Stimulated activated CD4-positive, alpha-beta T cell treated with anti-CD3 and anti-CD28 coated beads, Interleukin-4, amount 100 ng/mL, for 48 hours (primary cell): Measurements from ENCODE around the gene UBL4B.
"Not testable (repeated sequence)": the region's sequence is repeated elsewhere in the genome, so short reads cannot be mapped to it uniquely, and the experiment has no call there.

Source experiments
- DNase-seq, 2 donors: peaks; one replicate each; pipeline ENCODE4 v3.0.0-alpha.2; 2020; ENCODE audit warnings: low read depth in 2 of 2

UBL4B gene

GRCh38 chr1:110112143-110112542, at the start of gene UBL4B:
TSS of gene UBL4B (plus strand) at chr1:110112443. CDS start at chr1:110112535, 92 bp downstream.
- no peak for DNase-seq

GRCh38 chr1:110062612-110063011, 49.6 kb upstream of the UBL4B start:
- DNase-seq: no peak

GRCh38 chr1:110063781-110064180, 48.5 kb upstream of the UBL4B start:
- DNase-seq: no peak

- DNase-seq: no peak
These were observed 47.5 kb upstream of the UBL4B start for GRCh38 chr1:110064576-110065337.

GRCh38 chr1:110065841-110066240, 46.4 kb upstream of the UBL4B start:
- no peak for DNase-seq

- DNase-seq: no peak
These were observed 44.8 kb upstream of the UBL4B start for GRCh38 chr1:110067479-110067892.

- DNase-seq: no peak
These were observed 44.2 kb upstream of the UBL4B start for GRCh38 chr1:110067893-110068645.

GRCh38 chr1:110068646-110069403, 43.4 kb upstream of the UBL4B start:
- no peak for DNase-seq

- DNase-seq: no peak
These were observed 42.6 kb upstream of the UBL4B start for GRCh38 chr1:110069404-110070281.

GRCh38 chr1:110070282-110070669, 42.0 kb upstream of the UBL4B start:
- DNase-seq: no peak

GRCh38 chr1:110070671-110071242, 41.5 kb upstream of the UBL4B start, which contains the start of gene ALX3:
TSS of gene ALX3 (minus strand) at chr1:110070672. CDS start at chr1:110070612, 60 bp downstream.
- no peak for DNase-seq

GRCh38 chr1:110074166-110074565, 38.1 kb upstream of the UBL4B start:
- DNase-seq: no peak

- no peak for DNase-seq
These were observed 35.3 kb upstream of the UBL4B start for GRCh38 chr1:110076789-110077500.

GRCh38 chr1:110079995-110080394, 32.2 kb upstream of the UBL4B start:
- not testable (repeated sequence) for DNase-seq

GRCh38 chr1:110081061-110081460, 31.2 kb upstream of the UBL4B start:
- DNase-seq: no peak

- DNase-seq: no peak
These were observed 29.8 kb upstream of the UBL4B start for GRCh38 chr1:110082477-110082876.

GRCh38 chr1:110083061-110083865, 29.0 kb upstream of the UBL4B start:
- no peak for DNase-seq

GRCh38 chr1:110083866-110084226, 28.4 kb upstream of the UBL4B start:
- DNase-seq: no peak
